Measurements from ENCODE around the gene MORN4. TPM values are rescaled to one million over a fixed set of nuclear protein-coding genes. Genes with fewer than 3 reads are reported as not detected.

MORN4 gene
- total RNA-seq, 1 experiment from 2014 or later, result 9.7 TPM

DNA sequence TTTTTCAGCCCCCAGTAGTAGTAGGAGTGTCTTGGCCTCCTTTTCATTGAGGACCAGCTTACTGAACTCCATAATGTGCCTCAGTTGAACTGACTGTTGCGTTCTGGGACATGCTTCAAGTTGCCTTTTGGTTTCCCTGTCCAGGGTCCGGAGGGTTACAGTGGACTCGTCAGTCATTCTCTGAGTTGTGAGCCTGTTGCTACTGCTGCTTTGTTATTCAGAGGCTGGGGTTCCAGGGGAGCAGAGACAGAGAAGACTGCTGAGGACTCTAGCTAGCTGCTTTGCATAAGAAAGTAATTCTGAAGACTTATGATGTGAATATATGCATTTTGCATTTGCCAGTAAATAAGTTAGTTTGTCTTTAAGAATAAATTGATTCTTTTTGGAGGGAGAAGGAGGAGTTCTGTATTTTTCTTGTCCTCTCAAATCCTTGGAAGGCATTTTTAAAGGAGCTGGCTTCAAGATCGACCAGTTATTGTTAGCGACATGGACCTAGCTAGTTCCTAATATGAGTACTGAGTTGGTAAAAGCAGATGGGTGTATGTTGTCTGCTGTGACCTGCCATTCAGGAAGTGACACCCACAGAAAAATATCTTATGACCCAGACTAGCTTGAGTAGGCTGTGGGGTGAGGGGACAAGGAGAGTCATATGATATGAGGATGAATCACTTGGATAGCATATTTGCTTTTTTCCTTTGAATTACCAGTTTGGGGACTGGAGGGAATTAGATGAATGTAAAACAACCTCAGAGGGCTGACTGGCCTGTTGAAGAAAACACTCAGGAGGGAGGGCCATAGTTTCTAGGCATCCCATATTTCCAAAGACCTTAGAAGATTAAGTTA is 15.5 kb upstream of the MORN4 start:
- peak in 1 of 2 experiments; percentile 30 for DNase-seq
- TF ChIP-seq, protein P1, sequence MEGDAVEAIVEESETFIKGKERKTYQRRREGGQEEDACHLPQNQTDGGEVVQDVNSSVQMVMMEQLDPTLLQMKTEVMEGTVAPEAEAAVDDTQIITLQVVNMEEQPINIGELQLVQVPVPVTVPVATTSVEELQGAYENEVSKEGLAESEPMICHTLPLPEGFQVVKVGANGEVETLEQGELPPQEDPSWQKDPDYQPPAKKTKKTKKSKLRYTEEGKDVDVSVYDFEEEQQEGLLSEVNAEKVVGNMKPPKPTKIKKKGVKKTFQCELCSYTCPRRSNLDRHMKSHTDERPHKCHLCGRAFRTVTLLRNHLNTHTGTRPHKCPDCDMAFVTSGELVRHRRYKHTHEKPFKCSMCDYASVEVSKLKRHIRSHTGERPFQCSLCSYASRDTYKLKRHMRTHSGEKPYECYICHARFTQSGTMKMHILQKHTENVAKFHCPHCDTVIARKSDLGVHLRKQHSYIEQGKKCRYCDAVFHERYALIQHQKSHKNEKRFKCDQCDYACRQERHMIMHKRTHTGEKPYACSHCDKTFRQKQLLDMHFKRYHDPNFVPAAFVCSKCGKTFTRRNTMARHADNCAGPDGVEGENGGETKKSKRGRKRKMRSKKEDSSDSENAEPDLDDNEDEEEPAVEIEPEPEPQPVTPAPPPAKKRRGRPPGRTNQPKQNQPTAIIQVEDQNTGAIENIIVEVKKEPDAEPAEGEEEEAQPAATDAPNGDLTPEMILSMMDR (IDR thresholded peaks at IDR 0.05; ENCODE audit: insufficient read depth in 1 of 2, low read depth in 1 of 2, low read length in 1 of 2, severe bottlenecking in 1 of 2, unreplicated experiment in 1 of 2), result no peak
- H3K27ac Mint-ChIP-seq (ENCODE audit: unreplicated experiment), result peak overlapping the region; percentile 72
- no peaks in the 10 kb centered on the region for H3K27me3 ChIP-seq (replicated peaks; ENCODE audit: control insufficient read depth, insufficient read depth, low read length)
- BruUV-seq (replicated peaks), result no TSS peak
- H3K36me3 Mint-ChIP-seq (ENCODE audit: insufficient read depth, unreplicated experiment), result peaks cover 28% of the 10 kb centered on the region
- intact Hi-C loops (cut with micrococcal nuclease; ENCODE audit: unreplicated experiment), result loop anchor here (1.0 kb wide), 1 partner anchor 16 kb away; no protein-coding TSS in a partner anchor
- H3K4me3 ChIP-seq (ENCODE audit: low read depth, low read length), result no peak overlapping the region
- POLR2A ChIA-PET, result interaction anchor here (0.7 kb wide), 1 partner anchor 15 kb away, joined by 11 read pairs; no protein-coding TSS in a partner anchor
- H3K9me3 Mint-ChIP-seq (ENCODE audit: unreplicated experiment), result no peaks in the 10 kb centered on the region
- peaks cover 13% of the 10 kb centered on the region for H3K4me1 Mint-ChIP-seq (ENCODE audit: low read depth, unreplicated experiment)
- peaks cover 13% of the 10 kb centered on the region for H3K4me1 ChIP-seq
- peak overlapping the region; percentile 2 for H3K4me3 Mint-ChIP-seq (ENCODE audit: unreplicated experiment)
- CTCF ChIA-PET, result interaction anchor here (0.5 to 0.7 kb wide), 2 partner anchors 9 to 34 kb away, joined by 3 read pairs; no protein-coding TSS in a partner anchor
- H3K36me3 ChIP-seq (ENCODE audit: control insufficient read depth, insufficient read depth, low read length), result peaks cover under 1% of the 10 kb centered on the region; the same call in 1 of the 2 replicates
- no peaks in the 10 kb centered on the region for H3K27me3 Mint-ChIP-seq (ENCODE audit: insufficient read depth, unreplicated experiment)
- H3K9me3 ChIP-seq, result no peaks in the 10 kb centered on the region

DNA sequence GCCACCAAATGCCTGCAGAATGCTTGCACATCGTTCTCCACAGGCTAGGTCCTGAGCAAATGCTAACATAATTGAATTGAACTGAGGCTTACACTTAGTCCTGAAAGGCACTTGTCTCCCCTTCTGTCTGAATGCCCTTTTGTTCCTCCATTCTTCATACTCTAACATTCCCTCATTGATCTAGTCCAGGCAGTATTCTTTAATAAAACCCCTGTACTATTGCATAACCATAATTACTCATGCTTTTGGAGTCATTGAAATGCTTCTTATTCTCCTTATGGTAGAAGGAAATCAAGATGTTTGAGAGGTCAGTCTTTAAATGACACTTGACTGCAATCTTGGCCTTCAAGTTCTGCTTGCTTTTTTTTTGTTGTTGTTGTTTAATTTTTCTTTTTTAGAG is 14.3 kb upstream of the MORN4 start:
- Mint-ChIP-seq H3K4me1 (ENCODE audit: low read depth, unreplicated experiment) (peaks cover 24% of the 10 kb centered on the region), H3K27me3 (ENCODE audit: insufficient read depth, unreplicated experiment) (no peaks in the 10 kb centered on the region), H3K4me3 (ENCODE audit: unreplicated experiment) (no peak overlapping the region), H3K36me3 (ENCODE audit: insufficient read depth, unreplicated experiment) (peaks cover 21% of the 10 kb centered on the region), H3K27ac (ENCODE audit: unreplicated experiment) (no peak overlapping the region), H3K9me3 (ENCODE audit: unreplicated experiment) (no peaks in the 10 kb centered on the region)
- intact Hi-C loops (cut with micrococcal nuclease; ENCODE audit: unreplicated experiment), result no loop called here
- H3K4me1 ChIP-seq, result peaks cover 13% of the 10 kb centered on the region
- no peaks in the 10 kb centered on the region; the same call in 1 of the 2 replicates for H3K36me3 ChIP-seq (ENCODE audit: control insufficient read depth, insufficient read depth, low read length)
- DNase-seq, result no peak
- POLR2A ChIA-PET, result interaction anchor here (0.6 kb wide), 1 partner anchor 14 kb away, joined by 5 read pairs; no protein-coding TSS in a partner anchor
- CTCF ChIA-PET, result no interaction called here
- no peaks in the 10 kb centered on the region for H3K9me3 ChIP-seq
- TF ChIP-seq, protein P1 (IDR thresholded peaks at IDR 0.05; ENCODE audit: insufficient read depth in 1 of 2, low read depth in 1 of 2, low read length in 1 of 2, severe bottlenecking in 1 of 2, unreplicated experiment in 1 of 2), result no peak
- no TSS peak for BruUV-seq (replicated peaks)
- no peaks in the 10 kb centered on the region for H3K27me3 ChIP-seq (replicated peaks; ENCODE audit: control insufficient read depth, insufficient read depth, low read length)
- no peak overlapping the region for H3K4me3 ChIP-seq (ENCODE audit: low read depth, low read length)

DNA sequence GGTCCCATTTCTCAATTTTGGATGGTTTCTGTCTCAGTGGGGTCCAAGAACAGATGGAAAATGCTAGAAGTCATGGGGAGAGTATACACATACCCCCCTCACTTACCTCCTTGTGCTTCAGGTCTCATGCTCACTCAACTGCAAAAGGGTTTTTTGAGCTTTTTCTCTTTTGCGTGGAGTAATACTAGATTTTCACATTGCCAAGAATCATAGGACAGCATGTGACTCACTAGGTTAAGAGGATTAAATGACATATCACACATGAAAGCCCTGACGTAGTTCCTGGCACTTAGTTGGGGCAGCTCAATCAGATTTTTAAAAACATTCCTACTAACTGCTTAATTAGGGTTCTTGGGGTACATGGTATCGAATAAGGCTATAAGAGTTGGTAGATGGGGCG is 11.6 kb upstream of the MORN4 start:
- Mint-ChIP-seq H3K27me3 (ENCODE audit: insufficient read depth, unreplicated experiment) (no peaks in the 10 kb centered on the region), H3K9me3 (ENCODE audit: unreplicated experiment) (no peaks in the 10 kb centered on the region), H3K4me3 (ENCODE audit: unreplicated experiment) (no peak overlapping the region), H3K36me3 (ENCODE audit: insufficient read depth, unreplicated experiment) (peaks cover 28% of the 10 kb centered on the region), H3K4me1 (ENCODE audit: low read depth, unreplicated experiment) (peaks cover 26% of the 10 kb centered on the region), H3K27ac (ENCODE audit: unreplicated experiment) (no peak overlapping the region)
- no peak for DNase-seq
- intact Hi-C loops (cut with micrococcal nuclease; ENCODE audit: unreplicated experiment), result no loop called here
- POLR2A ChIA-PET, result no interaction called here
- Histone ChIP-seq H3K4me3 (ENCODE audit: low read depth, low read length) (no peak overlapping the region), H3K4me1 (peaks cover 18% of the 10 kb centered on the region), H3K9me3 (no peaks in the 10 kb centered on the region), H3K36me3 (ENCODE audit: control insufficient read depth, insufficient read depth, low read length) (no peaks in the 10 kb centered on the region), H3K27me3 (replicated peaks; ENCODE audit: control insufficient read depth, insufficient read depth, low read length) (no peaks in the 10 kb centered on the region)
- no TSS peak for BruUV-seq (replicated peaks)
- TF ChIP-seq, protein P1 (IDR thresholded peaks at IDR 0.05; ENCODE audit: insufficient read depth in 1 of 2, low read depth in 1 of 2, low read length in 1 of 2, severe bottlenecking in 1 of 2, unreplicated experiment in 1 of 2), result no peak
- CTCF ChIA-PET, result no interaction called here
